GM19238 (cell line): ENCODE results near the gene ANKRD53.

ENCODE experiments used
- DNase-seq: peaks from one replicate; pipeline ENCODE4 v3.0.0; 2011; ENCODE audit warnings: low spot score; ENCODE audit not compliant: insufficient read length

ANKRD53 gene

GRCh38 chr2:70964596-70965386, 13.6 kb upstream of the ANKRD53 start:
- DNase-seq: peak; percentile 65

DNA sequence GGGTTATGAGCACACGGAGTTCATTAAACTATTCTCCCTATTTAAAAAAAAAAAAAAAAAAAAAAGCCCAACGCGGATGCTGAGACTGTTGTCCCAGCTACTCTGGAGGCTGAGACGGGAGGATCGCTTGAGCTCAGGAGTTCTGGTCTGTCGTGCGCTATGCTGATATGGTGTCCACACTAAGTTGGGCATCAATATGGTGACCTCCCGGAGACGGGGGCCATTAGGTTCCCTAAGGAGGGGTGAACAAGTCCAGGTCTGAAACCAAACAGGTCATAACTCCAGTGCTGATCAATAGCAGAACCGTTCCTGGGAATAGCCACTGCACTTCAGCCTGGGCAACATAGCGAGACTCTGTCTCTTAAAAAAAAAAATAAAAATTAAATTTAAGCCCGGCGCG, 12.9 kb upstream of the ANKRD53 start:
- DNase-seq: no peak

DNA sequence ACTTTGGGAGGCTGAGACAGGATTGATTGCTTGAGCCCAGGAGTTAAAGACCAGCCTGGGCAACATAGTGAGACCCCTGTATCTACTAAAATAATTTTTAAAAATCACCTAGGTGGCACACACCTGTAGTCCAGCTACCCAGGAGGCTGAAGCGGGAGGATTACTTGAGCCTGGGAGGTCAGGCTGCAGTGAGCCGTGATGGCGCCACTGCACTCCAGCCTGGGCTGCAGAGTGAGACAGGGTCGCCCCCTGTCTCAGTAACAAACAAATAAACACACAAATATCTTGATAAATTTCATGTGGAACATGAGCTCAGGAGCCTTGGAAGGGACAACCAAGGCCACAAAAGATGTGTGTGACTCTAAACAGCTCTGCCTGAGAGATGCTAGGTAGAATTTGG, 11.7 kb upstream of the ANKRD53 start:
- no peak for DNase-seq

DNA sequence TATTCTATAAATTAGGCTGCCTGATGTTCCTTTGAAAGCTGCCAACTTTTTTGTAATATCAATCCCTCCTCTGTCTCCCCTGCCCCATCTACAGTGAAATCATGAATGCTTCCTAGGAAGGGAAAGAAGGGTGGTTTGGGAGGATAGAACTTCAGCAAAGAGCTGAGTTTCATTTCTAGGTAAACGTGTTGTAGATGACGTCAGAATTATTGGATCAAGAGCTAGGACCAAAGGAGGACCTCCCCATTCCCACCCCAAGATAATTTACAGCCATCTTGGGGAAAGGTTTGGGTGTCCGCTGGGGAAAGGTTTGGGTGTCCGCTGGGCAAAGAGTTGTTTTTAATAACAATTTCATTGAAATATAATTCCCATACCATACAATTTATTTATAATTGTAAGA, 11.2 kb upstream of the ANKRD53 start:
- no peak for DNase-seq

DNA sequence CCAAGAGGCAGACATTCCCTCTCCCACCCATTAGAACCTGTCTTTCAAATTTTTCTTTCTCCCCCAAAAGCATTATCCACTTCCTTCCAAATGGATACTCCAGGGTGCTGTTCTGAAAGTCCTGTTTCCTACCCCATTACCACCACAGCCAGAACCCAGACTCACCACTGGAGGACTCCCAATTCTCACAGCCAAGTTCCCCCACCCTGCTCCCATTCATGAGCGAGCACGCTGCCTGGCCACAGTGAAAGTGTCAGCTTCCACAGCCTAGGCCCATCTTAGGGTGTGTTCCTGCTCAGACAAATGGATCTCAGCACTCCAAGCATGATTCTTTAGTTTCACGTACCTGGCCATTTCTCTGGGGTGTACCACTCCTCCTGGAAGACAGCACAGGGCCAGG, 3.8 kb upstream of the ANKRD53 start:
- no peak for DNase-seq

GRCh38 chr2:70975237-70975636, 3.2 kb upstream of the ANKRD53 start:
- DNase-seq: no peak

DNA sequence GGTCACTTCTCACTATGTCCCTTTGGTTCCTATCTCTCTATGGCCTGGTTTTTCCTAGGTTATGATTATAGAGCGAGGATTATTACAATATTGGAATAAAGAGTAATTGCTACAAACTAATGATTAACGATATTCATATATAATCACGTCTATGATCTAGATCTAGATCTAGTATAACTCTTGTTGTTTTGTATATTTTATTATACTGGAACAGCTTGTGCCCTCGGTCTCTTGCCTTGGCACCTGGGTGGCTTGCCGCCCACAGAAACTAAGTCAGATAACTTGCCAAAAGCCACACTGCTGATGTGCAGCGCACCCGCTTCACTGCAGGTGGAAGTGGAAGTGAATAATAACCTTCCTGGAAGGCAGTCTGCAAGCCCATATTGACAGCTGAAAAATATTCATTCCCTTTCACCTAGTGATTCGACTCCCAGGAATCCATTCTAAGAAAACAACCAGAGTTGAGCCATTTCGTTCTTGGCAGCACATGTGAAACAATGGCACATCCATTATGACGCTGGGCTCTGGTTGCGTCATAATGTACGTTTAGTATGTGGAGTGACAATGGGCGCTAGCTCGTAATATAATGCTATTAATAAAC, 725 bp upstream of the ANKRD53 start:
- no peak for DNase-seq

DNA sequence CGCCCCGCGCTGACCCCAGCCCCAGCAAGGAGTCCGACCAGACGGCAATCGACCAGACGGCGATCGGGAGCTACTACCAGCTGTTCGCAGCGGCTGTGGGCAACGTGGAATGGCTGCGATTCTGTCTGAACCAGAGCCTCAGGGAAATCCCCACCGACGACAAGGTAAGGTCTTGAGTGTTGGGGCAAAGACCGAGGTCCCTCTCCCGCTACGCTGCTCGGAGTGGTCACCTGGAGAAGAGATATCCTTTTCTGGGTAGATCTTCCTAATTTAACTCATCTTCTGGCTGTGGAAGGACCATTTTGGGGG, 704 bp downstream of the ANKRD53 start:
- DNase-seq: no peak

- no peak for DNase-seq
Observed at GRCh38 chr2:70979626-70980025, 1.2 kb downstream of the ANKRD53 start.

DNA sequence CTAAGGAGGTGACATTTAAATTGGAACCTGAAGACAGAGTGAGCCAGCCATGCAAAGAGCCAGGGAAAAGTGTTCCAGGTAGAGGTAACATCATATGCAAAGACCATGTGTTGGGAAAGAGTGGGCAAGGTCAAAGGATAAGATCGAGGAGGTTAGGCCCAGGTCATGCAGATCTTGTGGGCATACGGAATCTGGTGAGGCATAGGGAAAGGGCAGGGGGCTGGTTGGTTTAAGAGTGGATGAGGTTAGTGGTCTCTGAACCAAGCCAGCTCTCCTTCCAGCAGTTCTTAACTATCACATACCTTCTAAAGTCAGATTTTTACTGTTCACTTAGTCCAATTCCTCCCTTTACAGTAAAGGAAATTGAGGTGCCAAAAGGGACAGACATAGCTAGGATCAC, 3.0 kb downstream of the ANKRD53 start:
- DNase-seq: no peak

DNA sequence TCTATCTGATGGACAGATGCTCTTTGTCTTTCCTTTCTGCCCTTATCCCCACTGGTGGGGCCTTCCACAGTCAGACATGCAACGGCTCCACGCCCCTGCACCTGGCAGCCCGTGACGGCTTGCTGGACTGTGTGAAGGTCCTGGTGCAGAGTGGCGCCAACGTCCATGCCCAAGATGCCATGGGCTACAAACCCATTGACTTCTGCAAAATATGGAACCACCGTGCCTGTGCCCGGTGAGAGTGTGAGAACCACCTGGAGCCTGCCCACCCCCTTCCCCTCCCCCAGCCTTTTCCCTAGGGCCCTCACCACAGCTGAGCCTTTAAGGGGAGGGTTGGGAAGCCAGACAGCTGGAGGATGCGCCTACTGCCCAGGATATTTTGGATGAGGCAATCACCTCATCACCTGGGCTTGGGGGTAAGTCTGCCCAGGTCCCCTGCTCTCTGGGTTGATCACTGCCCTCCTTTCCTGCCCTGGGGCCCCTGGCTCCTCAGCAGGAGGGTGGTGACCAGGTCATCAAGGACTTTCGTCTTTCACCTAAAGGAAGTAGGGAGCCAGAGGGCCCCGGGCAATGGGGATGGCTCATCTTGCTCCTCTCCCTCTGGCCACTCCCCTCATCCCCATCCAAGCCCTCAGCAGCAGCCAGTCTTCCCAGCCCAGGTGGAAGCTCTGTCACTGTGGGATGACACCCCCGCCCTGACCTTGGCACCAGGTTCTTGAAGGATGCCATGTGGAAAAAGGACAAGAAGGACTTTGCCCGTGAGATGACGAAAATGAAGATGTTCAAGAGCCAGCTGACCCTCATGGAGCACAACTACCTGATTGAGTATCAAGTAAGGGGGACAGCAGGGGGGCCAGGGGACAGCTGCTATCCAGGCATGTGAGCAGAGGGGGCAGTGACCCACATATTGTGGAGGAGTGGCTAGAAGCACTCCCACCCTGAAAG, 3.7 kb downstream of the ANKRD53 start:
- no peak for DNase-seq

DNA sequence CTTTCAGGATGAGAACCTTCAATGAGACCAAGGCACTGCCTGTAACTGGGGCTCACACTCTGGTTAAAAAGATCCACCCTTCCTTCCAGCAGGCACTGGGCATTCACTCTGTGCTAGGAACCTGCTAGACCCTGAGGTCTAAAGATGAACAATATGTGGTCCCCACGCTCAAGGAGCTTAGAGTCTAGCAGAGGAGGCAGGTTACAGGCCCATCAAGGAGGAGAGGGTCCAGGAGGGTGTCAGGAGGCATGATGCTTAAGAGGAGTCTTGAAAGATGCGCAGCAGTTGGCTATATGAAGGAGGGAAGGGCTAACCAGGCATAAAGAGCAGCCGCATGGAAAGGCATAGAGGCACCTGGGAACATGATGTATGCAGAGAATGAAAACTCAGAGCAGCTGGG, 4.5 kb downstream of the ANKRD53 start:
- no peak for DNase-seq

DNA sequence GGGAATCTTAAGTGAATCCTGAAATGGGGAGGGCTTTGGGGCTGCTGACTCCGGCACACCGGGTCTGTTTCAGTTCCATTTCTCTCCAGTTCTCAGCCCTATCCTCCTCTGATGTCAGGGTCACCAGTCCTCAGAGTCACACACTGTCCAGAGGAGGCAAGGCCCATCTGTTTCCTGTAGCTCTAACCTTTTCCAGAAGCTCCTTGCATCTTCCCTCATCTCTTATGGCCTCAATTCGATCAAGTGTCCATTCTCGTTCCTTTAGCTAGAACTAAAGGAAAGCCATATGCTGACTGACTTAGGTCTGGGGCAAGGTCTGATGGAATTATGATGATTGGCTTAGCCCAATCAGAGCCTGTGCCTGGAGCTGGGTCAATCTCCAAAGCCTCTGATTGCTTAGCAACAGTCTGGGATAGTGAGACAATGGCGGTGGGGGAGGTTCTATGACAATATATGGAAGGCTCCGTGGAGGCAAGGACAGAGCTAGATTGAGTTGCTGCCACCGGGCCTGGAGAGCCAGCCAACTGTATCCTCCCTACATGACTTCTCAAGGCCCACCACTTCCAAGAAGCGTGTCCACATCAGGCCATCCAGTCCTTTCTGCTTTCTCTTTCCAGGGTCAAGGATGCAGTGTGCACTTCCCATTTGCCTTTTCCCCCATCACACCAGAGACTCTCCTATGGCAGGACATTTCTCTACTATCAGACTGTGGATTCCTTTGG, 5.2 kb downstream of the ANKRD53 start:
- no peak for DNase-seq

DNA sequence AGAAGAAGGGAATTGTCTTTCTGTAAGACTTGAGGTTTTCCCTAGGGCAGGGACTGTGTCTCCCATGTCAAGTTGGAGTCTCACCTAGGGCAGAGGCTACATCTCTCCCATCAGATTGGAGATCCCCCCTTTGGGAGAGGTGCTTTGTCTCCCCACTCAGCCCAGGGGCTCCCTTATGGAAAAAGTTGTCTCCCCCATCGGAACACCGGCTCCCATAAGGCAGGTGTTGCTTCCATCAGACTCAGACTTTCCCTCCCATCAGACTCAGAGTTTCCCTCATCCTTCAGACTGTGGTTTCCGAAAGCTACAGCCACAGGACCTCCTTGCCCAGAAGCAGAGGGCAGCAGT, 5.8 kb downstream of the ANKRD53 start:
- no peak for DNase-seq

- DNase-seq: peak; percentile 87
Observed at GRCh38 chr2:70984576-70985282, 6.3 kb downstream of the ANKRD53 start.

- DNase-seq: no peak
Observed at GRCh38 chr2:70985283-70985688, 6.9 kb downstream of the ANKRD53 start.

DNA sequence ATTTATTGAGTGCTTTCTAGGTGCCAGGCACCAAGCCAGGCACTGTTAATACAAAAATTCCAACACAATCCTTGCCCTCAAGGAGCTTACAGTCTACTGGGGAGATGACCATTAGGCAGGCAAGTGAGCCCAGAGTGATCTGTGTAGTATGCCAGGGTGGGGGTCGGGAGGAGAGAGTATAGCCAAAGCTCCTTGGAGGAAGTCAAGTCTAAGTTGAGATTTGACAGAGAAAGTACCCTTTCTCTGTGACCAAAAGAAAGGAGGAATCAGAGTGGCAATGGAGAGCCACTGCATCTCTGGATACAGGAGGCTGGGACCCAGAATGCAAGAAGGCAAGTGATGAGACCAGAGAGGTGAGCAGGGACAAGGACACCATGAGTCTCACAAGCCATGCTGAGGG, 7.5 kb downstream of the ANKRD53 start:
- no peak for DNase-seq

- no peak for DNase-seq
Observed at GRCh38 chr2:70986499-70987189, 8.2 kb downstream of the ANKRD53 start.

DNA sequence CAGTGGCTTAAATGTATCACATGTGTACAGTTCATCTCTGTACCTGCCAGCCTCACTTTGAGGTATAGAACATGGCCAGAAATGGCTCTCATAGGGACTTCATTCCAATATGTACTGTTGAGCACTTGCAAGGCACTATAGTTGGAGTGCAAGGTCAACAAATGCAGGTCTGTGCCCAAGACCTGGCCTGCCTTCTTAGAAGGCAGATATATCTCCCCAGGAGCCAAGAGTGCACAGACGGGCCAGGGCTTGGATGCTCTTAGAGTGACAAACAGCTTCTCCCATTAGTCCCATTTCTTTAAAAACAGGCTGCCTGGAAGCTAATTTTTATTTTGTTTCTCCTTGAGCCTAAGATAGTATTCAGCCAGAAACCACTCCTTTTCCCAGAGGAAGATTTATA, 9.0 kb downstream of the ANKRD53 start:
- no peak for DNase-seq

DNA sequence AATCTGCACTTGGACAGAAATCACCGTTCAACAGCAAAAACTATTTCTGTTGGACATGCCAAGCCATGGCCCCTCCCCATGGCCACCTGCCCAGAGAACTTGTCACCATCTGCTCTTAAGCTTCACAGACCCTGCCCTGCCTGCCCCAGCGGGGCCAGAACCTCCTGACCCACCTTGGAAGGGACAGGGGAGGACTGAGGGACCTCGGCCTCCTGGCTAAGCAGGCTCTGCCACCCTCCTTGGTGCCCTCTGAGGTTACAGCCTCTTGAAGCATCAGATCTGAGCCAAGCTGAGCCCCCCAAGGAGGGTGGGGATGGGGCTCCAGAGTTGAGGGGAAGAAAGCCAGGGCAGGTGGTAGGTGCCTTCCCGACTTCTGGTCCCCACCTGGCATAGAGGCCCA, 9.7 kb downstream of the ANKRD53 start:
- no peak for DNase-seq
